ENCODE data around the gene RHBDF2.

RHBDF2 gene

DNA sequence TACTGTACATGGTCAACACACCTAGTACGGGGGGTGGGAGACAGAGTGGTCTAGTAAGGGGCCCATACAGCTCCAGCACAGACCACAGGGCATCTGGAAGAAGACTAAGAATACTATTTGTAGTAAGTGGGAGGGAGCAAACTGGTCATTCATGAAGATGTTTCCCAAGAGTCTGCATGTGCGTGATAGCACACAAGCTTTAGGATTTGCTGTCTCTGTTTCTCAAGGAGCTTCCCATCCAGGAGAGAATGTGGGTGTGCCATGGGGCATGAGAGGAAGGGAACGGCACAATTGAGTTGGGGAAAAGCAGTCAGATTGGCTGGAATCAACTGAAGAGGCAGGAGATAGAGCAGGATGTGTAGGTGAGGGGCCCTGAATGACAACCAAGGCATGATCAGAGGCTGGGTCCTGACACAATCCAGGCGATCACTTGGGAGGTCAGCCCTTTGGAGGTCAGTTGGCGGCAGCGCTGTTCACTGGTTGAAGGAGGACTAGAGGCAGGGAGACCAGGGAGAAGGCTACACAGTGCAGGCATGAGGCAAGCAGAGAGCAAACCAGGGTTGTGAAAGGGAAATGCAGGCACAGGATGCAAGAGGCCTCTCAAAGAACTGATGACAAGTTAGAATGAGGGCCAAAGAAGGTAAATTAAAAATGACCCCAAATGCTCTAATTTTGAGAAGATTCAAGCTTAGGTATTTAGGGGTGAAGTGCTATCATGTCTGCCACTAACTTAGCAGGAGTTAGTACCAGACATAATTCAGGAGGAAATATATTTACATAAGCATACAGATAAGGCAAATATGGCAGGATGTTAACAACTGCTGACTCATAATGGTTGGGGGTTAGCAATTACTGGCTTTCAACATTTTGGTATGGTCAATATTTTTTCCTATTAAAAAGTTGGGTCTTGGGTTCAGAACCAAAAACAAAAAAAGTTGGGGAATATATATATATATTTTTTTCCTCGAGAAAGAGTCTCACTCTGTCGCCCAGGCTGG, 58.6 kb downstream of the RHBDF2 start:
- in situ Hi-C loops (cut with HindIII; ENCODE audit: low sequenced_read_pairs) = loop anchor here (5.0 to 25.0 kb wide), 3 partner anchors 110 to 405 kb away; partner anchors contain the start of gene EVPL

DNA sequence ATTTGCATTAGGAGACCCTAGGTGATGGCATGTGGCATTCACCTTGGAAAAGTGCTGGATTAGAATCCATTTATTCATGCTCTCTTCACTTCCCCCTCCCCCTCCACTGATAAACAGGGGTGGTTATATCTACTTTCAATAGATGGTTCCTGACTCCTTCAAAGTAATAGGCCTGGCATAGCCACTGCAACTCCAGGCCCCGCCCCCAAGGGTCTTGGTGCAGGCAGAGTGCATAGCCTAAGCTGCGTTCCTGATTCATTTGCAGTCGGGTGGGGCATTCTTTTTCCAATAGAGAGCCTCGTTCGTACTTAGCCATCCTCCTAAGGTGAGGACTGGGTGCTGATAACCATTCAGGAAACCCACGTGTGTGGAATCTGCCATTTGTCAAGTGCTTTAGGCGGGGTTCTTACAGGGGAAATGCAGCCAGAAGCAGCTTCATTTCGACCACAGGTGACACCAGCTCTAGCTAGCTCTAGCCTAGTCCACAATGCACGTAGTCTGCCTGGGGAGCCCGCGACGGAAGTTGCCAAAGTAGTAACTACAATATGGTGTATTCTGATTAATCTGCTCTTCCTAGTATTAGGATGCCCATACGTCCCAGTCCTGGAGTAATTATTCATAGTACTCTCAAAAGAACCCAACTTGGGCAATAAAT, 59.4 kb downstream of the RHBDF2 start:
- in situ Hi-C loops (cut with HindIII; ENCODE audit: low sequenced_read_pairs) = loop anchor here (5.0 to 25.0 kb wide), 3 partner anchors 110 to 405 kb away; partner anchors contain the start of gene EVPL

DNA sequence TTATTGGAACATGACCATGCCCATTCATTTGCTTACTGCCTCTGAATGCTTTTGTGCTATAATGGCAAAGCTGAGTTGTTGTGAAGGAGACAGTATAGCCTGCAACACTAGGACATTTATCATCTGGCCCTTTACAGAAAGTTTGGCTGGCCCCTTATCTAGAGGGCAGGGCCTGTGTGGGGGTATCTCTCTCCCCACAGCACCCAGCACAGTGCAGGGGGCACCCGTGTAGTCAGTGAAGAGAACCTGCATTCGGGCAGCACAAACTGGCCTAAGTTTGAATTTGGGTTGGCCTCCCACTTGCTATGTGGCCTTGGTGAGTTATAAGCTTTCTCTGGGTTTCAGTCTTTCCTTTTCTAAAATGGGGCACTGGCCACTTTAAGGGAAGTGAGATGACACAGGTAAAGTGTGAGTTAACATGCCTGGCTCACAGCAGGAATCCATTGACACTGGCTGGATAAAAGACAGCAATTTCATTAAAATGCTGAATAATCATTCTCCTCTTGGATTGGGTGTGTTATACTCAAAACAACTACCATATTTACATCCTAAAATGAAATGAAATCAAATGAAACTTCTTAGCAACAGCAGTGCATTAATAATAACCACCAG, 60.4 kb downstream of the RHBDF2 start:
- in situ Hi-C loops (cut with HindIII; ENCODE audit: low sequenced_read_pairs) = loop anchor here (5.0 to 25.0 kb wide), 3 partner anchors 109 to 404 kb away; partner anchors contain the start of gene EVPL

DNA sequence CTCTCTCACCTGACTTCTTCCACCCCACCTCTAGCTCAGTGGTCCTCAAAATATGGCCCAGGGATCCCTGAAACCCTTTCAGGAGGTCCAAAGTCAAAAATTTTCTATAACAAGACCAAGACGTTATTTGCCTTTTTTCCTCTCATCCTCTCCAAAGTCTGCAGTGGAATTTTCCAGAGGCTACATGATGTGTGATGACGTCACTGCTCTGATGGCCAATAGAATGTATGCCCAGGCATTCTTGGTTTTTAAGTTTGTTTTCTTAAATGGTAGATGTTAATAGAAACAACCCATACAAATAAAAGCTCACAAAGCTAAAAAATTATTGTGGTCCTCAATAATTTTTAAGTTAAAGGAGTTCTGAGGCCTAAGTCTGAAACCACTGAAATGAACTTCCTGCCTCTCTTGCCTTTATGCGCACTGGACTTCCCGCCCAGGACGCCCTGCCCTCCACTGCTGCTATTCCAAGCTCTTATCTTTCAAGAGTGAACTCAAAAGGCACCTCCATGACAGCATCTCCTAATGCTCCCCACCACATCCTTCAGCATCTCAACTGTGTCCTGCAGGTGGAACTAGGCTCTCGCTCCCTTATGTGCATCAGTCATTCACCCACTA, 61.8 kb downstream of the RHBDF2 start:
- in situ Hi-C loops (cut with HindIII; ENCODE audit: low sequenced_read_pairs) = loop anchor here (25.0 kb wide), 2 partner anchors 252 to 402 kb away; partner anchors contain the start of gene EVPL

DNA sequence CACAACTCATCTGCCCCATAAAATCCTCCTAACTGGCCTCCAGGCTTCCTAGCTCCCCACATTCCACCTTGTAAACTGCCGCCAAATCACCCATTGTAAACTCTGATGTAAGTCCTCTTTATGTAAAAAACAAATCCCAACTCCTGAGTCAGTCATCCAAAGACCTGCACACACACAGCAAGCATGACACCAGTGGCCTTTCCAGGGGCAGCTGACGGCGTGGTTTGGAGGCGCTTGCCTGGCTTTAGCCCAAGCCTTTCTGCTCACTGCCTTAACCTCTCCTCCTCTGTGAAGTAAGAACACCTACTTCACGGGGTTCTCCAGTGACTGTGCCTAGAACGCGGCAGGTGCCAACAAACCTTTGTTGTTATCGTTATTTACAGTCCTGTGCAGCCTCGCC, 62.3 kb downstream of the RHBDF2 start:
- in situ Hi-C loops (cut with HindIII; ENCODE audit: low sequenced_read_pairs) = loop anchor here (25.0 kb wide), 2 partner anchors 252 to 402 kb away; partner anchors contain the start of gene EVPL

DNA sequence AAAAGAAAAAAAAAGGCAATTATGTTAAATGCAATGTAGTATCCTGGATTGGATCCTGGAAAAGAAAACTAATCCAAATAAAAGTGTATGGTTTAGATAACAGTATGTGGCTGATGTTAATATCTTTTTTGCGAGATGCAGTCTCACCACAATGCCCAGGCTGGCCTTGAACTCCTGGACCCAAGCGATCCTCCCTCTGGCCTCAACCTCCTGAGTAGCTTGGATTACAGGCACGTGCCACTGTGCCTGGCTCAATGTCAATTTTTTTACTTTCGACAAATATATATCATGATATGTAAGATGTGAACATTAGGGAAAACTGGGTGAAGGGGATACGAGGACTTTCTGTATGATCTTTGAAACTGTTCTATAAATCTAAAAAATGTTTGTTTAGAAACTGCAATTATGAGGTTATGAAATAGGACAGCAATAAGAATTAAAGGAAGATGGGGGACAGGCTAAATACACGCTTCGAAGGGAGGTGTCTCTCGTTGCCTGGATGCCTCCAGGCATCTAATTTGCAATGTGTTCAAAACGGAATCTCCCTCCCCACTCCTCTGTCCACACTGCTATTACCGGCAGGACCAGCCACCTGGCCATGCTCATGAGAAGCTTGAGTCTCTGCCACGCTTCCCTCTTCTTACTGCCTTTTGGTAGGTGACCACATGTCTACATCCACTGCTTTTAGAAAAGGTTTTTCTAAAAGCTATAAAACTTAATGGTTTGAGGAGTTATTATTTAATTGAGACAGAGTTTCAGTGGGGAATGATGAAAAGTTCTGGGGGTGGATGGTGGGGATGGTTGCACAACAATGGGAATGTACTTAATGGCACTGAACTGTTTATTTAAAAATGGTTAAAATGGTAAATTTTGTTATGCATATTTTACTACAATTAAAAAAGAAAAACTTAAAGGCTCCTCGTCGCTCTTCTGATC, 63.5 kb downstream of the RHBDF2 start:
- in situ Hi-C loops (cut with HindIII; ENCODE audit: low sequenced_read_pairs) = loop anchor here (25.0 kb wide), 2 partner anchors 250 to 400 kb away; partner anchors contain the start of gene EVPL

DNA sequence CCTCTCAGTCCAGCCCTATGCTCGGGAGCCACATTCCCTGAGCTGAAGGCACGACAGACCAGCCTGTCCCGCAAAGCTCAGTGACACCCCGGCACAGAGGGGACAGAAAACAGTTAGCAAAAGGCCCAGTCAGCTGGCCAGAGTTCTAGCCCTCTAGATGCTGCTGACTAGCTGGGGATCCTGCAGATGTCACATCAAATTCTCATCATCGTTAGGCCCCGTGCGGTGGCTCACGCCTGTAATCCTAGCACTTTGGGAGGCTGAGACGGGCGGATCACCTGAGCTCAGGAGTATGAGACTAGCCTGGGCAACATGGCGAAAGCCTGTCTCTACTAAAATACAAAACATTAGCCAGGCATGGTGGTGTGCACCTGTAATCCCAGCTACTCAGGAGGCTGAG, 65.5 kb downstream of the RHBDF2 start:
- in situ Hi-C loops (cut with HindIII; ENCODE audit: low sequenced_read_pairs) = loop anchor here (25.0 kb wide), 2 partner anchors 248 to 398 kb away; partner anchors contain the start of gene EVPL

DNA sequence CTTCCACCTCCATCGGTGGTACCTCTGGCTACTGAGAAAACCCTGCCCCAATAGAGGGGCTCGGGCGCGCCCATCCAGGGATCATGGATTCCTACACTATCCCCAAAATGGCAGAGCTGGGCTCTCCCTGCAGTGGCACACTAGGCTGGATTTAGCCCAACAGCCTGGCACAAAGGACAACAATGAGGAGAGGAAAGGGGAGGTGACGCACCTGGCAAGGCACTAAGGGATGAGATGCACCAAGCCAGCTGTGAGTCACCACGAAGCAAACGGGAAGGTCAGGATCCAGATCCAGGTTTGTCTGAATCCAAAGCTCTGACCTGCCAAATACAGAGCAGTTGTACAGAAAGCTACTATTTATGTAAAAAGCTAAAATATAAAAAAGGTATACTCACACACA, 66.4 kb downstream of the RHBDF2 start:
- in situ Hi-C loops (cut with HindIII; ENCODE audit: low sequenced_read_pairs) = loop anchor here (25.0 kb wide), 2 partner anchors 248 to 398 kb away; partner anchors contain the start of gene EVPL

DNA sequence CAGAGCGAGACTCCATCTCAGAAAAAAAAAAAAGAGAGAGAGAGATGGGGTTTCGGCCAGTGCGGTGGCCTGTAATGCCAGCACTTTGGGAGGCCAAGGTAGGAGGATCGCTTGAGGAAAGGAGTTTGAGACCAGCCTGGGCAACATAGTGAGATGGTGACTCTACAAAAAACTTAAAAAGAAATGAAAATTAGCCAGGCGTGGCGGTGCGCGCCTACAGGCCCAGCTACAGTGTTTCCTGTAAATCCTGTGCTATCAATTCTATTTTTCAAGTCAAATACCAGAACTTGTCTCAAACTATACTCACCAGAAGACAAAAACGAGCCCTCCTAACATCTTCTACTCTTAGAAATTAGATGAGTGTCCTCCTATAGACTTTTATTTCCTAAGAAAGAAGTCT, 67.5 kb downstream of the RHBDF2 start:
- in situ Hi-C loops (cut with HindIII; ENCODE audit: low sequenced_read_pairs) = loop anchor here (25.0 kb wide), 2 partner anchors 246 to 396 kb away; partner anchors contain the start of gene EVPL

DNA sequence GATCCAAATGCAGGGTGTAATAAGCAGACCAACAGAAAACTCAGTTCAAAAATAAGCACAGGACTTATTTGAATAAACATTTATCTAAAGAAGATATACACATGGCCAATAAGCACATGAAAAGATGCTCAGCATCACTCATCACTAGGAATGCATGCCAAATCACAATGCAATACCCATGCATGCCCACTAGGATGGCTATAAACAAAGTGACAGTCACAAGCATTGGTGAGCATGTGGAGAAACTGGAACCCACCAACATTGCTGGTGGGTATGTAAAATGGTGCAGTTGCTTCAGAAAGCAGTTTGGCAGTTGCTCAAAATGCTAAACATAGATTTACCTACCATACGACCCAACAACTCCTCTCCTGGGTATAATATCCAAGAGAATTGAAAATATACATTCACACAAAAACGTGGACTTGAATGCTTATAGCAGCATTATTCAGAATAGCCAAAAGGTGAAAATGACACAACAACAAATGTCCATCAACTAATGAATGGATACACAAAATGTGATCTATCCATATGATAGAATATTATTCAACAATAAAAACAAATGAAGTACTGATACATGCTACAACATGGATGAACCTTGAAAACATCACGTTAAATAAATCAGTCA, 68.4 kb downstream of the RHBDF2 start:
- in situ Hi-C loops (cut with HindIII; ENCODE audit: low sequenced_read_pairs) = loop anchor here (25.0 kb wide), 2 partner anchors 246 to 396 kb away; partner anchors contain the start of gene EVPL

DNA sequence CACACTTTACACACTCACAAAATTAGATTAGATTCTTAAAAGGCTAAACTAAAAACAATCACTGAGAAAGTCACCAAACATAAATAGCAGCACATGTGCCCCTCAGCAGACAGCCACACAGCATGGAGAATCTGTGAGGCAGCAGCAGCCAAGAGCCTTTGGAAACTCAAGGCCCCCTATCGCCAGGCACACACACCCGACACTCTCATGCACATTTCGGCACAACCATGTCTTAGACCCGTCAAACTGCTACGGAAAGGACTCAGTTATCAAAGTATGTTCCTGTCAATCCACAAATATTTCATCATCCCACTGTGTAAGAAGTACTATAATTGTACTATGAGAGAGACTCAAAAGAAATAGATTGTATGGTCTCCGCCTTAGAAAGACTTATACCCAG, 69.2 kb downstream of the RHBDF2 start:
- in situ Hi-C loops (cut with HindIII; ENCODE audit: low sequenced_read_pairs) = loop anchor here (25.0 kb wide), 2 partner anchors 245 to 395 kb away; partner anchors contain the start of gene EVPL

DNA sequence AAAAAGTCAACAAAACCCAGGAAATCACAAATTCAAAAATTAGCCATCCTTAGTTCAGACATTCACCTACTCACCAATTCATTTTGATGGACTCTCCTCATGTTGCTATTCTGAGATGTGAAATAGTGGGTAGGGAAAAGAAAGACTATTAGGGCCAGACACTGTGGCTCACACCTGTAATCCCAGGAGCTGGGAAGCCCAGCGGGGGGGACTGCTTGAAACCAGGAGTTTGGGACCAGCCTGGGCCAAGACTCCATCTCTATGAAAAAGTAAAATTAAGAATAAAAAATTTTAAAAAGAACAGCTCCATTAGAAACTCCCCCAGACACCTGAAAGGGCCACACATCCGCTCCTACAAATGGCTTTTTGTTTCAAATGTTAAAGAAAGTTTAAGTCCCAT, 69.7 kb downstream of the RHBDF2 start:
- in situ Hi-C loops (cut with HindIII; ENCODE audit: low sequenced_read_pairs) = loop anchor here (25.0 kb wide), 2 partner anchors 244 to 394 kb away; partner anchors contain the start of gene EVPL

DNA sequence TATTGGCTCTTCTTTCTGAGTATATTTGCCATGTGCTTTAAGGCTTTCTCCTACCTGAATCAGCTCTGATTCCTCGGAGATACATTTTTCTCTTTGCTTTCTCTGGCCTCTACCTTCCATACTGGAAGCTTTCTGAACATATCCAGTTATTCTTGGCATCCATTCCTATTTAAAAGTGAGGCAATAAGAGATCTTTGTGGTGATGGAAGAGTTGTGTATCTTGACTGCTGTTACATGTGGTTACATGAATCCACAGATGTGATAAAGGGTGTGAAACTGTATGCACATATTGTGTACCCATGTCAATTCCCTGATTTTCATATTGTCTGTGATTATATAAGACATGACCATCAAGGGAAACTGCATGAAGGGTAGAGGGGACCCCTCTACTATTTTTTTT, 72.7 kb downstream of the RHBDF2 start:
- in situ Hi-C loops (cut with HindIII; ENCODE audit: low sequenced_read_pairs) = loop anchor here (5.0 to 25.0 kb wide), 3 partner anchors 34 to 391 kb away; partner anchors contain the start of gene EVPL

DNA sequence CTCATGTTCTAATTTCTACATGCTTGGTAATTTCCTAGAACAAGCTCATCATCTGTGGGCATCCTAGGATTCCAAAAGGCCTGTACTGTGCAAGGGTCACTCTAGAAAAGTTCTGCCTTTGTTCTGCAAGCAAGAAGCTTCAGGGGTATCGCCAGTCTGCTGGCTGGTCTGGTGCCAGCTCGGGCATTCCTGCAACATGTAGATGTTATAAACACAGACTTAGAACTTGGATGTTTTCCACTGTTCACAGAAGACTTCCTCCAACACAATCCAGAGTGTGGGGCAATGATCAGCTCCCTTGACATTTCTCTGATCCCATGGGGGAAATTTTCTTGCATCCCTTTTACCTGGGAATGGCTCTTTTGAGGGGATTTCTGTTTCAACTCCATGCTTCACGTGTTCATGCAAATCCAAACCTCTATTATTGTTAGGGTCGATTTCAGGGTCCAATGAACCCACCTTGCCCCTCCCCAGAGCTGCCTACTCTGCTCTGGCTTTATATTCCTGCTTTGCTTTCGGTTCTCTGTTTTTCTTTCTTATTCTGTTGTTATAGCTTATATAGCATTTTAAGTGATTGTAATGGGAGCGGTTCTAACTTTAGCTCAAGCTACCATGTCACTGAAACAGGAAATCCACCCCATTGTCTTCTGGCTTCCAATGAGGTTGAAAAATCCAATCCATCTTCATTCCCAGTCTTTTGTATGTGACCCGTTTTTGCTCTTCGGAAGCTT, 73.6 kb downstream of the RHBDF2 start:
- in situ Hi-C loops (cut with HindIII; ENCODE audit: low sequenced_read_pairs) = loop anchor here (5.0 to 25.0 kb wide), 3 partner anchors 35 to 390 kb away; partner anchors contain the start of gene EVPL

DNA sequence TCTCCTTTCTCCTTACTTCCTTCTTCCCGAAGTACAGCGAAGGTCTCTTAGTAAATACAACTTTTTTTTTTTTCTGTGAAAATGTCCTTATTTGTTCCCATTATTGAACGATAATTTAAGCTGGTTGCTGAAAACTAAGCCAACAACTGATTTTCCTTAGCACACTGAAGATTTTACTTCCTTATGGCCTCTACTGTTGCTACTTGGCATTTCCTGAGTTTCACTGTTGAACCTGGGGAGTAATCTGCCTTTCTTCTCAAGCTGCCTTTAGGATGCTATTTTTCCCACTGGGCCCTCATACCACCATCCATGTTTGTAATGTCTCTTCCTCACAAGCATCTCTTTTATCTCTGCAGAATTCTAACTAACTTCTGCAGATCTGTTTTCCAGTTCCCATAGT, 74.4 kb downstream of the RHBDF2 start:
- in situ Hi-C loops (cut with HindIII; ENCODE audit: low sequenced_read_pairs) = loop anchor here (5.0 to 25.0 kb wide), 3 partner anchors 35 to 390 kb away; partner anchors contain the start of gene EVPL

DNA sequence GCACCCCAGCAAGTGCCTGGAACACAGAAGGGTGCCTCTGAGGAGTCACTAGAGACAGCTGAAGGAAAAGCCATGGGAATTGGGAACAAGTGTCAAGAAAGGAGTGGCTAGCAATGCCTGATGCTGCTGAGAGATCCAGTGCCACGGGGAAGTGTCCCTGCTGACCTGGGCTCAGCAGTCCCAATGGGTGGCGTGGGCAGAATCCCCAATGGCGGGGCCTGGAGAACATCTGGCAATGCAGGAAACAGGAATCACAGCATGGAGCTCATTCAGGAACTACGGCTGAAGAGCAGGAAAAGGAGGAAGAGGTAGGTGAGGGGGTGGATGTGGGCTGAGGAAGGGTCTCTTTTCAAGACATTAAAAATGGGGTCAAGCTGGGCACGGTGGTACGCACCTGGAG, 78.4 kb downstream of the RHBDF2 start:
- in situ Hi-C loops (cut with HindIII; ENCODE audit: low sequenced_read_pairs) = no loop called here

DNA sequence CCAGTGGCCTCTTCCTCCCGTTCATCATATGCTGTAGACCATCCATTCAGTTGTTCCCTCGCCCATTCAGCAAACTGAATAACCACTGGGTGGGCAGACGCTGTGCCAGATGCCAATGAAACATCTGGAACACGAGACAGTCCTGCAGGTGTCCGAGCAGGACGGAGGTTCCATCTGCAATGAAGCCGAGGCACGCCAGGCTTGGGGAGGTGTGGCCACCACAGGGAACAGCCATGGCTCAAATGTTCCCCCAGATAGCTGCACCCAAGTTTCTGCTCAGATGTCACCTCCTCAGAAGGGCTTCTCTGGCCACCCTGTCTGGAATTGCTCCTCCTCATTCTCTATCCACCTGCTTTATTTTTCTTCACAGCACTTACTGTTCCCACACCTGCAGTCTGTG, 78.8 kb downstream of the RHBDF2 start:
- in situ Hi-C loops (cut with HindIII; ENCODE audit: low sequenced_read_pairs) = no loop called here

DNA sequence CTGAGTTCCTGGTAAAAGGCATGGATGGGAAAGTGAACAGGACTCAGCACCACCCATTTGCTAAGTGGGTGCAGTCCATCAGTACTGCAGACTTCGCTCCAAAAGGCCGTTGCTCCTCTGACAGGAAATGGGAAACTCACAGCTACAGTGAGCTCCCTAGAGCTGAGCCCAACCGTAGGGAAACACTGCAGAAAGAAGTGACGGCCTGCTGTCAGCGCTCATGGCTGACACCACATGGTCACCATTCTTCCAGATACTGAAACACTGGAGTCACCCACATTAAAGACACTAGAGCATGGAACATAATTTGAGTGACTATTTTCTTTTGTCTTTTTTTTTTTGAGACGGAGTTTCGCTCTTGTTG, 80.2 kb downstream of the RHBDF2 start:
- in situ Hi-C loops (cut with HindIII; ENCODE audit: low sequenced_read_pairs) = no loop called here

Data from endothelial cell of hepatic sinusoid (primary cell).